GM21786 (cell line): Measurements from ENCODE around the gene MYO18B.

Source experiments
- ATAC-seq: cut with Tn5 transposase; IDR thresholded peaks from one replicate; pipeline ENCODE4 v1.9.1; 2021; ENCODE audit not compliant: unreplicated experiment

The MYO18B gene

DNA sequence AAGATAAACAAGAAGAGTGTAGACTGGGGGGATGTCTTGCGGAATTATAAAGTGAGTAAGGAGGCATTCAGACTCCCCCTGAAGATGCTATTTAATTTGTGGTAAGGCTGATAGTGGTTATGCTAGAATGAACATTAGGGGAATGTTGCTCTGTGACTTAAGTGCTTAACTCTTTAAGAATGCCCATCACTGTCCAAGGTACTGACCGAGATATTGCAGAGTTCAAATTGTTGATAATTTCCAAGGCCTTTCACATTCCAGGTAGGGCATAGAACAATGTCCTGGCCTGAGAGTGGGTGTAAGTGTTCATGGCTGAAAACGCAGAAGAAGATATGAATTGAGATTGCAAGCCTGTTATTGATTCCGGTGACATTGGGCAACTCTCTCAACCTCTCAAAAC lies 337.0 kb downstream of the MYO18B start:
- ATAC-seq, result no peak
